Nephron (organoid): Measurements from ENCODE around the gene TTC33.

Source experiments
- H3K27ac Mint-ChIP-seq, 3 experiments: 2 replicates each; pipeline ENCODE4 v1.8.0; 2020; ENCODE audit warnings: mixed read lengths in 3 of 3, mild to moderate bottlenecking in 2 of 3, moderate library complexity in 1 of 3
- H3K27me3 Mint-ChIP-seq: 2 replicates; pipeline ENCODE4 v1.8.0; 2021; ENCODE audit warnings: low read depth, mild to moderate bottlenecking, moderate library complexity, mixed read lengths
- H3K36me3 Mint-ChIP-seq: 2 replicates; pipeline ENCODE4 v1.8.0; 2020; ENCODE audit warnings: low read depth, mixed read lengths
- H3K4me1 Mint-ChIP-seq: 2 replicates; pipeline ENCODE4 v1.8.0; 2020; ENCODE audit warnings: mixed read lengths
- H3K4me3 Mint-ChIP-seq, 3 experiments: 2 replicates each; pipeline ENCODE4 v1.8.0; 2020; ENCODE audit warnings: mild to moderate bottlenecking in 3 of 3, mixed read lengths in 3 of 3, moderate library complexity in 2 of 3
- H3K9me3 Mint-ChIP-seq: 2 replicates; pipeline ENCODE4 v1.8.0; 2020; ENCODE audit warnings: mixed read lengths
- CTCF ChIP-seq, 3 experiments: fragments of 200-600 bp; sonication (generic); IDR thresholded peaks; one replicate each; pipeline ENCODE4 v1.5.0; 2021; ENCODE audit warnings: antibody characterized with exemption in 3 of 3; ENCODE audit not compliant: unreplicated experiment in 3 of 3

Gene TTC33

GRCh38 chr5:40653221-40654022, 102.3 kb downstream of the TTC33 start:
- no peak overlapping the region for H3K4me3 Mint-ChIP-seq

GRCh38 chr5:40652441-40653220, 103.1 kb downstream of the TTC33 start:
- no peaks in the 10 kb centered on the region for H3K36me3 Mint-ChIP-seq
- no peak overlapping the region for H3K4me3 Mint-ChIP-seq
- no peak for TF ChIP-seq CTCF (IDR thresholded peaks at IDR 0.05; ENCODE audit: unreplicated experiment in 3 of 3)
- H3K9me3 Mint-ChIP-seq, result no peaks in the 10 kb centered on the region
- H3K4me1 Mint-ChIP-seq, result peaks cover 11% of the 10 kb centered on the region
- H3K27me3 Mint-ChIP-seq, result peaks cover 7% of the 10 kb centered on the region
- H3K27ac Mint-ChIP-seq, result no peak overlapping the region

More at GRCh38 chr5:40653221-40654022, 102.3 kb downstream of the TTC33 start:
- H3K9me3 Mint-ChIP-seq, result no peaks in the 10 kb centered on the region
- no peak for TF ChIP-seq CTCF (IDR thresholded peaks at IDR 0.05; ENCODE audit: unreplicated experiment in 3 of 3)
- no peaks in the 10 kb centered on the region for H3K36me3 Mint-ChIP-seq
- no peak overlapping the region for H3K27ac Mint-ChIP-seq
- peaks cover 7% of the 10 kb centered on the region for H3K27me3 Mint-ChIP-seq
- peaks cover 11% of the 10 kb centered on the region for H3K4me1 Mint-ChIP-seq

GRCh38 chr5:40651201-40651600, 104.6 kb downstream of the TTC33 start:
- H3K9me3 Mint-ChIP-seq, result no peaks in the 10 kb centered on the region
- H3K27ac Mint-ChIP-seq, result peak overlapping the region in 1 of 3 experiments; percentile 58
- H3K4me1 Mint-ChIP-seq, result peaks cover 13% of the 10 kb centered on the region
- H3K36me3 Mint-ChIP-seq, result no peaks in the 10 kb centered on the region
- H3K27me3 Mint-ChIP-seq, result peaks cover 7% of the 10 kb centered on the region
- TF ChIP-seq CTCF (IDR thresholded peaks at IDR 0.05; ENCODE audit: unreplicated experiment in 3 of 3), result no peak
- no peak overlapping the region for H3K4me3 Mint-ChIP-seq

GRCh38 chr5:40649463-40650030, 106.2 kb downstream of the TTC33 start:
- H3K27me3 Mint-ChIP-seq, result peaks cover 7% of the 10 kb centered on the region
- H3K27ac Mint-ChIP-seq, result peak overlapping the region in 1 of 3 experiments; percentile 1
- no peak overlapping the region for H3K4me3 Mint-ChIP-seq
- H3K4me1 Mint-ChIP-seq, result peaks cover 16% of the 10 kb centered on the region
- H3K9me3 Mint-ChIP-seq, result peaks cover 3% of the 10 kb centered on the region
- H3K36me3 Mint-ChIP-seq, result no peaks in the 10 kb centered on the region
- no peak for TF ChIP-seq CTCF (IDR thresholded peaks at IDR 0.05; ENCODE audit: unreplicated experiment in 3 of 3)

- H3K27me3 Mint-ChIP-seq, result peaks cover 6% of the 10 kb centered on the region
- H3K36me3 Mint-ChIP-seq, result no peaks in the 10 kb centered on the region
- peaks cover 6% of the 10 kb centered on the region for H3K9me3 Mint-ChIP-seq
- no peak overlapping the region for H3K4me3 Mint-ChIP-seq
- peaks cover 11% of the 10 kb centered on the region for H3K4me1 Mint-ChIP-seq
- no peak overlapping the region for H3K27ac Mint-ChIP-seq
- TF ChIP-seq CTCF (IDR thresholded peaks at IDR 0.05; ENCODE audit: unreplicated experiment in 3 of 3), result no peak
These were observed 107.6 kb downstream of the TTC33 start for GRCh38 chr5:40648150-40648549.
